NT2/D1 (cell line): ENCODE data around the gene PBX1.

Experiments
- DNase-seq: peaks from one replicate; pipeline ENCODE4 v3.0.0-alpha.2; 2011; ENCODE audit warnings: low read depth, low spot score
- H3K27me3 ChIP-seq: 2 replicates; pipeline ENCODE4 v1.6.0; 2011; ENCODE audit warnings: mild to moderate bottlenecking; ENCODE audit not compliant: insufficient read length, insufficient read depth
- H3K36me3 ChIP-seq: 2 replicates; pipeline ENCODE4 v1.6.1; 2011; ENCODE audit warnings: mild to moderate bottlenecking, low read length, mixed read lengths; ENCODE audit not compliant: insufficient read depth, insufficient read length
- H3K4me1 ChIP-seq: 2 replicates; pipeline ENCODE4 v1.5.1; 2011; ENCODE audit not compliant: insufficient read depth, insufficient read length
- H3K4me3 ChIP-seq: 2 replicates; pipeline ENCODE4 v1.5.1; 2011; ENCODE audit warnings: low read depth; ENCODE audit not compliant: insufficient read length
- H3K9ac ChIP-seq: 2 replicates; pipeline ENCODE4 v1.6.0; 2011; ENCODE audit warnings: low read depth; ENCODE audit not compliant: insufficient read length
- H3K9me3 ChIP-seq: 2 replicates; pipeline ENCODE4 v1.5.1; 2011; ENCODE audit warnings: mild to moderate bottlenecking, low read length; ENCODE audit not compliant: insufficient read depth
- SUZ12 ChIP-seq: IDR thresholded peaks from 2 replicates; pipeline ENCODE4 v1.6.1; 2011; ENCODE audit not compliant: insufficient read length, insufficient read depth; ENCODE audit errors: extremely low read depth
- YY1 ChIP-seq: IDR thresholded peaks from 2 replicates; pipeline ENCODE4 v1.6.1; 2011; ENCODE audit not compliant: insufficient read length, insufficient read depth
- ZNF274 ChIP-seq: IDR thresholded peaks from 2 replicates; pipeline ENCODE4 v1.6.1; 2011; ENCODE audit warnings: mild to moderate bottlenecking, low read depth, low read length

PBX1 gene

DNA sequence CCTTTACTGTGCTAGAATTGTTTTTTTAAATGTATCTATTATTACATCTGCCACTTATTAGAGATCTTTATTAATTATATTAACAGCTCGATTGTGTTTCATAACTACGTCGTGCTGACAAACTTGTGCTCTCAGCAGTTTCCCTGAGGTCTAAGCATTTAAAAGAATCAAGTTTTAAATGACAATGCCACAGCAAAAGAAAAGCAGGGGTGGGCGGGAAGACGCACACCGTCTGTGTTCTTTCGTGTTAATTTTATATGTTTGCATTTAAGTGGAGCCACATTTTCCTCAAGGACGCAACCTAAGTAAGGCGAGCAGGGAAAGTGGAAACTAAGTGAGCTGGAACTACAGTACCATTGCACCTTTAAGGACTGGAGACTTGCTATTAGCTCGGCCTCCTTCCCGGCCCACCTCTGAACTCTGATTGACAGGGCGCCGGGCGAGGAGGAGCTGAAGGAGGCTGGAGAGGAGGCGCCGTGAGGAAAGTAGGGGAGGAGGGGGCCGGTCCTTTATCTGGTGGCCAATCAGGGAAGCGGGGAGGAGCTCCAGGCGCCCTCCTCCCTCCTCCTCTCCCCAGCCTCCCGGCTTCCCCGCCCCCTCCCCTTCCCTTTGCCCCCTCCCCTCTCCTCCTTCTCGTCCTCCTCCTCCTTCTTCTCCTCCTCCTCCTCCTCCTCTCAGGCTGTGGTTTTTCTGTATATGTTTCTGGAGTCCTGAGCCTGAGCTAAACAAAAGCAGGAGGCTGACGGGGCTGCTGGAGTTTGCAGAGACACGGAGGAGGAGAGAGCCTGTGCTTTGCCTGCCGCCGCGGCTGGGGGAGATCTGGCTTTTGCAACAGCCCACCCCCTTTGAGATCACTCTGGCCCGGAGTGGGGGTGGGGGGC lies at the start of gene PBX1:
Gene PBX1, plus strand, starts transcription at position 724 of the 881 bp plus-strand sequence.
- DNase-seq = peak; percentile 99
- Histone ChIP-seq H3K9me3 (no peaks in the 10 kb centered on the region), H3K4me1 (no peaks in the 10 kb centered on the region), H3K9ac (peak within 1 kb of the TSS; percentile 94), H3K27me3 (no peaks in the 10 kb centered on the region), H3K4me3 (peak within 1 kb of the TSS; percentile 92), H3K36me3 (peaks cover 7% of the 10 kb centered on the region)
- TF ChIP-seq ZNF274 (no peak), SUZ12 (no peak), YY1 (no peak)

DNA sequence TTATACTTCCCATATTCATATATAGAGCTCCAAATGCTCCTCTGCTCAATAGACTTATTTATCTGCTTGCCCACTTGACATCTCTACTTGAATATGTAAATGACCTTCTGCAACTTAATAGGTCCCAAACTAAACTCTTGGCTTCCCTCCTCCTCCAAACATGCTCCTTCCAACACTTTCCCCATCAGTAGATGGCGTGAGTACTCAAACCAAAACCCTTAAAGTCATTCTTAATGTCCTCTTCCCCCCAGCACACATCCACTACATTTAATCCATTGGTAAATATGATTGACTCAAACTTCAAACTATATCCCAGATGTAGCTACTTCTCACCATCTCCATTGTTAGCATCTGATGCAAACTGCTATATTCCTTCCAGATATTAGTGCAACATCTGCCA lies 48.5 kb upstream of the PBX1 start:
- no peak for TF ChIP-seq ZNF274
- no peak for TF ChIP-seq YY1
- TF ChIP-seq SUZ12 = no peak
- Histone ChIP-seq H3K4me1 (no peaks in the 10 kb centered on the region), H3K36me3 (no peaks in the 10 kb centered on the region), H3K27me3 (no peaks in the 10 kb centered on the region), H3K9me3 (no peaks in the 10 kb centered on the region), H3K4me3 (no peak overlapping the region), H3K9ac (no peak overlapping the region)
- no peak for DNase-seq

DNA sequence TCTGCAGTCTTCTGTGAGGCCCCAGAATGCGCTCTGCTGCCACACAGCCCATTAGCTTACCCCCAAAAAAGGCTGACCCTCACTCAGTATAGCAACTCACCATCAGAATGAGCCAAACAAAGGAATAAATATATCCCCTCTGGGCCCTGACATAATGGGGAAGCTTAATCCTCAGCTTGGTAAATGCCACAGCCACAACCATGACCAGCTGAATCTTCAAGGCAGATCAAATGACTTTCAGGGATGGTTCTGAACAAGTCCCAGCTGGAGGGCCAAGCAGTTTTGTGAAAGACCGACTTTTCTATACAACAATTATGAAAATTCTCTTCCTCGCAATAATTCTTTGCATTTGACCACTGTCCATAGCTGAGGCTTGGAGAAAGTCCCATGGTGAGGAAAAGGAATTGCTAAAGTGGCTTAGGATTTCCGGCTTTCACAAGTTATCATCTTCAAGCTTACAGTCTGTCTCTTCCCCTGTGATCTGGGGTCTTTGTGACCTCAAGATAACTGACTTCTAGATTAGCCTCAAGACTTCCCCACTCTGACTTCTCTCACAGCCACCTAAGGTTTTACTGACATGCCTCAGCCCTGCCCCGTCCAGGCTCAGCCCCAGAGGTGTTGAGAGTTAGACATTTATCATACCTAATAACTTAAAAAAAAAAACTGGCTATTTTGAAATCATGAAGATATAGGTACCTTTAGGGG lies 47.8 kb upstream of the PBX1 start:
- Histone ChIP-seq H3K4me1 (no peaks in the 10 kb centered on the region), H3K27me3 (no peaks in the 10 kb centered on the region), H3K4me3 (no peak overlapping the region), H3K9ac (no peak overlapping the region), H3K9me3 (no peaks in the 10 kb centered on the region), H3K36me3 (no peaks in the 10 kb centered on the region)
- DNase-seq = no peak
- no peak for TF ChIP-seq YY1
- TF ChIP-seq SUZ12 = no peak
- TF ChIP-seq ZNF274 = no peak

DNA sequence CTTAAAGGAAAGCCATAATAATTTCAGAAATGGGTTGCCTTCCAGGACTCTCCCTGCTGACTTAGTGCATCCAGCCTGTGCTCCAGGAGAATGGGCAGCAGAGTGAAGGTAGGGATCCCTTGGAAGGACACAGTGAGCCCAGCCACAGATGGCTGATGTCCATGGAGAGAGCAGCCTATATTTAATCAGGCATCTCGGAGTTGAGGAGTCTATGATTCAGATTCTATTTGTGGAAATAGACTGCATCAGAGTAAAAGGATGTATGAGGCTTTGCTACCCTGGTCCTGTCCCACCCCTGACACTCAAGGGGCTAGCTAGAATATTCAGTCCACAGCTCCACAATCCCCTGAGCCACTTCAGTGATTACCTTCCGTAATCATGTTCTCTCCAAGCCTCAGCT lies 43.8 kb upstream of the PBX1 start:
- H3K9ac ChIP-seq = no peak overlapping the region
- no peak for DNase-seq
- no peaks in the 10 kb centered on the region for H3K36me3 ChIP-seq
- no peak overlapping the region for H3K4me3 ChIP-seq
- H3K27me3 ChIP-seq = no peaks in the 10 kb centered on the region
- no peaks in the 10 kb centered on the region for H3K4me1 ChIP-seq
- no peaks in the 10 kb centered on the region for H3K9me3 ChIP-seq
- TF ChIP-seq SUZ12 (no peak), ZNF274 (no peak), YY1 (no peak)

DNA sequence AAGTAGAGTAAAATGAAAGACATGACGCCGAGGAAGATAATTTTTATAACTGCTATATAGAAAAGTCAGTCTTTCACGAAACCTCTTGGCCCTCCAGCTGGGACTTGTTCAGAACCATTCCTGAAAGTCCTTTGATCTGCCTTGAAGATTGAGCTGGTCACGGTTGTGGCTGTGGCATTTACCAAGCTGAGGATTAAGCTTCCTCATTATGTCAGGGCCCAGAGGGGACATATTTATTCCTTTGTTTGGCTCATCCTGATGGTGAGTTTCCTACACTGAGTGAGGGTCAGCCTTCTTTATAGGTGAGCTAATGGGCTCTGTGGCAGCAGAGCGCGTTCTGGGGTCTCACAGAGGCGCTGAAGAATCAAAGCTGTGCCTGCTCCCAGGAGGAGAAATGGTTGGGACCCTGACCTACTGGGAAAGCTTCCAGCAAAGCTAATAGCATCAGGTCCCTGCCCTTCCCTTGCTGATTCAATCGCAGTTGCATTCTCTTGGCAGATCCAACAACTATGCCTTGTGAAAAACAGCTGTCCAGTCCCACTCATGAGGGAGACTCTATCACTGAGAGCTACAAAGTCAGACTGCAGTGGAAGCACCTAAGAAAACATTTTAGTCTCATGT lies 43.2 kb upstream of the PBX1 start:
- H3K4me1 ChIP-seq = no peaks in the 10 kb centered on the region
- no peak for DNase-seq
- no peaks in the 10 kb centered on the region for H3K27me3 ChIP-seq
- H3K36me3 ChIP-seq = no peaks in the 10 kb centered on the region
- H3K9me3 ChIP-seq = no peaks in the 10 kb centered on the region
- no peak overlapping the region for H3K4me3 ChIP-seq
- TF ChIP-seq YY1 = no peak
- H3K9ac ChIP-seq = no peak overlapping the region

DNA sequence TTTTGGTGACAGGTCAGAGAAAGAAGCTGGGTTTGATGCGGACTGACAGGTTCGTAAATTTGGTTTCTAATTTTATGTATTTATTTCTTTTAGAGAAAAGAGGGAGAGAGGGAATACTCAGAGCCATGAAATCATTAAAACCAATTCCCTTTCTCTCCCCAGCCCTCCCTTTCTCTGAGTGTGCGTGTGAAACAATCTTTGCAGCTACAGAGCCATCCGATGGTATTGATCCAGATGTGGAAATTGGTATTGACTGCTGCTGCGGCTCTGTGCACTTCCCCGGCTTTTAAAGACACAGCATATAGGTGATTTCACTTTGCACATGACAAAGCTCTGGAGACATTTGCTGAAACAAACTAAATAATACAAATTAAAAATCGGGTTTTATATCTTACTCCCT lies 42.4 kb upstream of the PBX1 start:
- H3K36me3 ChIP-seq = no peaks in the 10 kb centered on the region
- no peak for DNase-seq
- H3K27me3 ChIP-seq = no peaks in the 10 kb centered on the region
- H3K4me1 ChIP-seq = no peaks in the 10 kb centered on the region
- H3K4me3 ChIP-seq = no peak overlapping the region
- no peak overlapping the region for H3K9ac ChIP-seq
- TF ChIP-seq YY1 (no peak), ZNF274 (no peak), SUZ12 (no peak)
- no peaks in the 10 kb centered on the region for H3K9me3 ChIP-seq
